GM19395 (cell line): ENCODE data around the gene SLAMF7.
"Not testable (repeated sequence)": the region's sequence is repeated elsewhere in the genome, so short reads cannot be mapped to it uniquely, and the experiment has no call there.

ENCODE experiments used
- ATAC-seq: cut with Tn5 transposase; IDR thresholded peaks from one replicate; pipeline ENCODE4 v1.9.1; 2021; ENCODE audit warnings: mild to moderate bottlenecking, moderate library complexity; ENCODE audit not compliant: unreplicated experiment

Gene SLAMF7

DNA sequence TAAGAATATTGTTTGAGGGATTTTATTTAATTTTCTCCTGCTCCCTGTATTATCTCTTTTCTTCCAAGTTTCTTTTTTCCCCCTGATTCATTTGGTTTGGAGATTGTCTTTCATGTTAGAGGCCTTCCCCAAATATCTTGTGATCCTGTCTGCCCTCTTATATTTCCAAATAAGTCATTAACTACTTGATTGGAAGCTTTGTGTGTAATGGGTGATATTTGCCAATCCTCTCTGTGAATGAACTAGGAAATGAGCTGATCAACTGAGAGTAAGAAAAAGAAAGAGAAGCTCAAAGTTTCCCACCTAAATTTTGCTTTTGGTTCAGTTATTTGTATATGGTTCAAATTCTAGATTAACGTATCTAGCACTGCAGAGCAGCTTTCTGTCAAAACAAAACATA is 33.3 kb downstream of the SLAMF7 start:
- ATAC-seq = no peak

DNA sequence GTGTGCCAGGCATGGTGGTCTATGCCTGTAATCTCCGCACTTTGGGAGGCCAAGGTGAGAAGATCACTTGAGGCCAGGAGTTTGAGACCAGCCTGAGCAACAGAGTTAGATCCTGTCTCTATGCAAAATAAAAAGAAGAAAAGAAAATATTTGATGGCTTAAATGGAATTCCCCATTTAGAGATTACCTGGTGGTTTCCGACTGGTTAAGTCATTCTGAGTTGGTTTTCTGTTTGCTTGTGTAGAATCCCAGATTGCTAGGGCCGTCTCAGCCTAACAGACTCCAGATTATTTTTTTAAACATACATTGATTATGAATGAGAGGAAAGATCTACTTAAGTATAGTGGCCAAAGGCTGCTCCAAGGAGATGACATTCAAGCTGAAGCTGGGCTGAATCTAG is 34.0 kb downstream of the SLAMF7 start:
- no peak for ATAC-seq

DNA sequence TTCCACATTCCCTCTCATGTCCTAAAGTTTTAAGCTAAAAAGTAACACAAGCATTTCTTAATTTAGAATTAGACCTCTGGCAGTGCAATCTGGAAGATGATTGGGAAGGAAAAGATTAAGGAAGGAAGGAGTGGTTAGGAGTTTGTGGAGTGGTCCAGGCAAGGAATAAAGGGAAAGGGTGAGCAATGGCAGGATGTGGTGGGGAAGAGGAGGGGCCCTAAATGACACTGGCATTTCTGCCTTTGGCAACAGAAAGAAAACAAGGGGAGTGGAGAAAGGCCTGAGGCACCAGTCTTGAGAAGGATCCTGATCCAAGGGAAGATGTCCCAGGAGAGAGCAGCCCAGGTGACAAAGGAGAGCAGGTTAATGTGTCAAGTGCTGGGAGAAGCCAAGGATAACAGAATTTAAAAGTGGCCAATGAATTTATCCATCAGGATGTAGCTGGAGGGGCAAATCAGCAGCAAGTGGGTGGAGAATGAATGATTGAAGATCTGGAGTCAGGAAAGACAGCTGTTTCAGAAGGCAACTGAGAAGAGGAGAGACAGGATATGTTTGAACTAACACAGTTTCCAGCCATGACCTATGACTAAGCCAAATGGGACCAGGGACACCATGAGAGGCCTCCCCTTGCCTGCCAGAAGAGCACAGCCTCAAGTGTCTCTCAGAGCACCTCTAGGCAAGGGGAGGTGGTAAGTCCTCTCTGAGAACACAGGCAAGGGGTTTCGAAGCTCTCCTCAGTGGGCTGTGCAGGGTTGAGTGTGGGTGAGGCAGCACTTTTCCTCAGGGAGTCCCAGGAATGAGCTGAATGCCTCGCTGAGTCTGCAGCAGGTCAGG is 36.1 kb downstream of the SLAMF7 start:
- ATAC-seq = no peak

DNA sequence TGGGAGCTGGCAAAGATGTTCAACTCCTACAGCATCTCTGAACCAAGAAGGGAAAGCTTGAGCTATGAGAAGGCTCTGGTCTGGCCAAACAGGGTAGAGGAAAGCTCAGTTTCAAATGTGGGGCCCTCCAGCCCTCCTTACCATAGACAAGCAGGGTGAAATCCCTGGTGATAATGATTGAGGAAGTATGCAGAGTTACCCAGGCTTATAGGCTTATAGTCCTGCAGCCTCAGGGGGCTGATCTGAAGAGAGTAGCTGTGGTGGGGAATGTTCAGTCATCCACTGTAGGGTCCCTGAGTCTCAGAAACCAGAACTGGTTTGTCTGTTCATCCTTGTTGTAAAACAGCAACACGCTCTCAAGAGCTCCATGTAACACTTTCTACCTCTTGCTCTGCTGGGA is 37.1 kb downstream of the SLAMF7 start:
- peak; percentile 56 for ATAC-seq

DNA sequence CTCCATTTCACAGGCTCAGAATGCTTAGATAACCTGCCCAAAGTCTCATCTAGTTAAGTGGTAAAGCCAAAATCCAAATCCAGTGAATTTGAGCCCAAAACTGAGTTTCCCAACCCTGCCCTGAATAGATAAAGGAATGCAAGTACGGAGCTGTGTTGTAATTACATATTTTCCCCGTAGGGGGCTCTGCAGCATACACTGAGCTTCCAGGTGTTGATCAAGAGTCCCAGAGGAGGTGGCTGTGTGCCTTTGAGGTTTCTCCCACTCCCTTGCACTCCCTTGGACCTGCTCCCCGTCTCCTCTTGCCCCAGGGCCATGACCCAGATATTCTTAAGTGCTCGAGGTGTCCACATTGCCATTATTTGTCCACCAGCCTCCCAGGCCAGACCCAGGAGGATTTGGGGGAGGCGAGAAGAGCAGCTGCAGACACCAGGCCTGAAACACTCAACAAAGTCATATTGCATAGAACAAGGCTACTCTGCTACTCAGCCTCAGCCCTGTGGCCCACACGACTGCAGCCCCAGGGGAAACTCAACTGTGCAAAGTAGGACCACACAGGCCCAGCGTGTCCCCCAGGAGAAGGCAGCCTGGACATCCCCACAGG is 38.5 kb downstream of the SLAMF7 start:
- no peak for ATAC-seq

DNA sequence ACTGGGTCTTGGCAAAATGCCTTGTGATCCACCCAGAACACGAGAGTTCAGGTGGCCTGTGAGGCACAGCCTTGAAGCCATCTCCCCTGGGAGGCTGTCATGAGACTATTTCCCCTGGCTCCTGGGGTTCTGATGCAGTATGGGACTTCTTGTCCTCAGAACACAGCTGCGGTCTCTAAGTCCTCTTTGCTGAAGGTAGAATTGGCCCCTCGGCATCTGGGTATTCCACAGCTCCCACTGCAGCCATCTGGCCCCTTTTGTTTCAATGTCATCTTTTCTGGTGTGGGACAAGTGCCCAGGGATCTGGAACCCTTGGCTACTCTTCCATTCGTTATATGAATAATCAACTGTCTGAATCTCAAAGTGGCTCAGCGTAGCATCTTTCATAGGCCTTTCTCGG is 39.9 kb downstream of the SLAMF7 start:
- ATAC-seq = no peak

DNA sequence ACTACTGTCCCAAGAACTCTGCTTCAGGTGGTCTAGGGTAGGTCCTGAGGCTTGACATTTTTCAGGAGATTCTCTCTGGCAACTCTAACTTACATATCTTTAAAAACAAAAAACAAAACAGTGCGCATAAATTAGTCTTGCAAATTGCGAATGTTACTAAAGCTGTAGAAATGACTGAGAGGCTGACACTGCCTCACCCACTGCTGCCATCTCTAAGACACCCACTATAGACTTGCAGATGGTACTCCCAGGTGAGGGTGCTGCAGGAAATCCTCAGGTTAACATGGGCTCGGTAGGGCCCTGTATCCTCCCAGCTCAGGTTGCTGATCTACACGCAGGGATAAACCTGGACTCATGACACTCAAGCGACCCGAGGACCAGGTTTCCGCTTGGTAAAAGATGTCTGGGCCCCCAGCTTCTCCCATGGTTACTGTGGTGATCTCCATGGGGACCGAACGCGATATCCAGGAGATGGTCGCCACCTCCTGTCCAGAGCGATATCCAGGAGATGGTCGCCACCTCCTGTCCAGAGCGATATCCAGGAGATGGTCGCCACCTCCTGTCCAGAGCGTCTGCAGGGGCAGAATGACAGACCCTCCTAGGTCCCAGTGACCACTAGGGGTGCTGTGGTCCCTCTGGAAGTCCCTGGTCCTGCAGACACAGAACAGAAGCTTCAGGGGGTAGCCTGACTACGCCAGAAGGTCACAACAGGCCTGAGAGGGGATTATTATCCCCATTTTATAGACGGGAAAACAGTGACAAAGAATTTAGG is 40.8 kb downstream of the SLAMF7 start:
- ATAC-seq = no peak

DNA sequence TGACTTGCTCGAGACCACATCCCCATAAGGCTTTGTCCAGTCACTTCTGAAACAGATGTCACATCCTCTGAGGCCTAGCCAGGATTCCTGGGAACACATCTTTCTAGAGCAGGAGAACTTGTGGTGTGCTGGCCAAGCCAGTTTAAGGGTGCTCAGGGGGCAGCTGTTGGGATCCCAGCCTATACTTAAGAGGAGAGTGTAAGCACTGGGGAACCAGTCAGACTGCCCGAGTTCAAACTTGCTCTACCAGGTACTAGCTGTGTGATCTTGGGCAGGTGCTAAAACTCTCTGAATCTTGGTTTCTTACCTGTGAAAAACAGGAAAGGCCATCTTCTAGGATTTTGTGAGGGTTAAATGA is 41.3 kb downstream of the SLAMF7 start:
- no peak for ATAC-seq

DNA sequence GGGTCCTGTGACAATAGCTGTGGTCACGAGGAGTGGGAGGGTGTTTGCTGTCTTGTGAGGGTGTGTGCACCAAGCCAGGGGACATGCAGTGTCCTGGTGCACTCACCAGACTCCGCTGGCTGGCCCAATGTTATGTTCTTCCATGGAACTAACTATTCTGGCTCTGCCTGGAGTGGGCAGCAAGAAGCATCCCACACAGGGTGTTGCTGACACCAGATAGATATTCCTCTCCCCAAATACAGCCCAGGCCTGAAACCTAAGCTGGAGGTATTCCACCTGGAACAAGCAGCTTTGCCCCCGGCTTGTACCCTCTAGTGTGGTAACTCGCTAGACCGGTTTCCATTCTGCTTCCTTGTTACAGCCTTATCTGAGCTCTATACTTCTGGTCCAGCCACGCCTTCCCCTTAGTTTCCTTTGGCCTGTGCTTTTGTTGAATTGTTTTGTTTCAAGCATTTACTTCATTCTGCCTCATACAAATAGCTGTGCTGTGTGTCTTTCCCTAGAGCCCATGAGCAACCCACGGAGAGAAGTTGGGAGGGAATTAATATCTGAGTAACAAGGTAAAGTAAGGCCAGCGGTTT is 42.2 kb downstream of the SLAMF7 start:
- no peak for ATAC-seq

DNA sequence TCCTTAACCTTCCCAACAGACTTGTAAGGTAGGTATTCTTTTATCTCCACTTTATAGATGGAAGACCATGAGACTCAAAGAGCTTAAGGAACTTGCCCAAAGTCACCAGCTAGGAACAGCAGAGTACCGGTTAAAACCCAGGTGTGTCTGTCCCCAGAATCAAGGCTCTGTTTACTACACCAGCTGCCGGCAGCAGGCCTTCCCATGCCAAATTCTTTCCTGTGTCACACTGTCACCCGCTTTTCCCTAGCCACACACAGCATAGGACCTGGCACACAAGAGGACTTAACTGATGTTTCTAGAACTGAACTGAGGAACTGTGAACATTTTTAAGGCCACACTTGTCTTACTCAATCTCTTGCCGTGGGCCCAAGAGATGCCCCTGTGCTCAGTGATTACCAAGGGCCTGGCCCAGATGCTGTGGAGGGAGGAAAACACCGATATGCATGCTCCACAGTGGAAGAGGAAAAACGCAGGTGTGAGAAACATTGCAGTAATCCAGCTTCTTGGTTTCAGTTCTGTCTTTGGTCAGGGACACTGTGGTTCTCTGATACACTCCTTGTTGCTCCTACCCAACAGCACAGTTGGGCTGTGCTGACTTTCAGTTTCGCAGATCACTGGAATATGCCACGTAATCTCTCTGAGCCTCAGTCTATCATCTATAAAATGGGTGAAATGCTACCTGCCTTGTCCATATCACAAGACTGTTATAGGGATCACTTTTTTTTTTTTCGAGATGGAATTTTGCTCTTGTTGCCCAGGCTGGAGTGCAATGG is 43.1 kb downstream of the SLAMF7 start:
- peak; percentile 91 for ATAC-seq

DNA sequence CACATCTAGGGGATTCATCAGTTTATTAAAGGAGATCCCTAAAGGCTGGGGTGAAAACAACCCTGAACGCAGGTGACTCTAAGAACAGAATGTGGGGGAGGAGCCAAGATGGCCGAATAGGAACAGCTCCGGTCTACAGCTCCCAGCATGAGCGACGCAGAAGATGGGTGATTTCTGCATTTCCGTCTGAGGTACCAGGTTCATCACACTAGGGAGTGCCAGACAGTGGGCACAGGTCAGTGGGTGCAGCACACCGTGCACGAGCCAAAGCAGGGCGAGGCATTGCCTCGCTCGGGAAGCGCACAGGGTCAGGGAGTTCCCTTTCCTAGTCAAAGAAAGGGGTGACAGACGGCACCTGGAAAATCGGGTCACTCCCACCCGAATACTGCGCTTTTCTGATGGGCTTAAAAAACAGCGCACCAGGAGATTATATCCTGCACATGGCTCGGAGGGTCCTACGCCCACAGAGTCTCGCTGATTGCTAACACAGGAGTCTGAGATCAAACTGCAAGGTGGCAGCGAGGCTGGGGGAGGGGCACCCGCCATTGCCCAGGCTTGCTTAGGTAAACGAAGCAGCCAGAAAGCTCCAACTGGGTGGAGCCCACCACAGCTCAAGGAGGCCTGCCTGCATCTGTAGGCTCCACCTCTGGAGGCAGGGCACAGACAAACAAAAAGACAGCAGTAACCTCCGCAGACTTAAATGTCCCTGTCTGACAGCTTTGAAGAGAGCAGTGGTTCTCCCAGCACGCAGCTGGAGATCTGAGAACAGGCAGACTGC is 44.1 kb downstream of the SLAMF7 start:
- ATAC-seq = not testable (repeated sequence)

DNA sequence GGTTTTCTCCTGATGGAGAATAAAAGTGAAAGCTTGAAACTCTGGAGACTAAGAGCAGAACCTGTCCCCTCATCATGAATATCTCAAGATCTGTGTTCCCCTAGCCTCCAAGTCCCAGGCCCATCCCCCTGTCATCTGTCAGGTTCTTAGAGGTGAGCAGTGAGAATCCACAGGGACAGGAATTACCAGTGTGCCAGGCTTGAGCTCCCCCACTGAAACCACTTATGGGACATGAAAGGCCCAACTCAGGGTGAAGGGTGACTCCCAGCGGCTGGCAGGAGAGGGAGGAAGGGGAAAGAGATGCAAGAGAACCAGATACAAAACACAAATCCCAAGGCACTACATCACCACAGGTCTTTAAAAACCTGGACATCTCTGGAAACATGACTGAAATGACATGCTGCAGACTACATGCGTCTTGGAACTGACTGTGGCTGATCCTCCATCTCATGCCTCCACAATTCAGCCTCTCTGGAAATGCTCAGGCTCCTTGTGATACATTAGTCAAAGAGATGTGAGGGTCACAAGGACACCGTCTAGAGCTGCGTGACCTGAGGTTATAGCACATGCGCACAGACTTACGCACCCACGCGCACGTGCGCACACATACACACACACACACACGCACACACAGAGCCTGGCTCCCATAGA is 50.1 kb downstream of the SLAMF7 start:
- no peak for ATAC-seq

DNA sequence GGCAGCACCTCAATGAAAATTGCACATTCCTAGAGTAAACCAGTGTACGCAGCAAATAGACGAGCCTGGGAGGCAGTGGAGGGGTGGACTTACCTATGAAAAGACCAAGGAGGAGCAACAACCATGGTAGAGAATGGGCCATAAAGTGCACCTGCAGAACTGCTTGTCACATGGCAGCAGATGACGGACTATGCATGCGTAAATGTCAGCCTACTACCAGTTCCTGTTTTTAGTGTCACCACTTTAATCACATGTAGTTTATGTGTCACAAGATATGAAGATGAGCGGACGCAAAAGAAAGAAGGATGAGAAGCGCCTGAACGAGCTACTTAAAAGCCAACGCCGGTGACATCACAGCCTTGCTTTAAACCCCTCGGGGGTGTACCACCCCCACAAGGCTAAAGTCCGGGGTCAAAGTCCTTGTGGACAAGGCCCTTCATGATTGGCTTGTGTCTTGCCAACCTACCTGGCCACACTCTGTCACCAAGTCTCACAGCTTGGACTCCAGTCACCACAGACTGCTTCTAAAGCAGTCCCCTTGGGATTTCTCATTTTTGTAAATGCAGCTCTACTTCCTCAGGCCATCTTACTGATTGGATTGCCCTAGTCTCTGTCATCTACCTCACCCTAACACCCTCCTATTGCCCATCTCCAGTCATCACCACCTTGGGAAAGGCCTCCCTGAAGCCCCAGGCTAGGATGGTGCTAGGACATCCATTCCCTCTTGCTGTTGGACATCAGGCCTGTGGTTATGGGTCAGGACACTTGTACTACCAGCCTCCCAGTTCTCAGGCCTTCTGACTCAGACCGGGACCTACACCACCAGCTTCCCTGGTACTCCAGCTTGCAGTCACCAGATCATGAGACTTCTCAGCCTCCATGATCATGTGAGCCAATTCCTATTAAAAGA is 50.9 kb downstream of the SLAMF7 start:
- peak; percentile 94 for ATAC-seq

DNA sequence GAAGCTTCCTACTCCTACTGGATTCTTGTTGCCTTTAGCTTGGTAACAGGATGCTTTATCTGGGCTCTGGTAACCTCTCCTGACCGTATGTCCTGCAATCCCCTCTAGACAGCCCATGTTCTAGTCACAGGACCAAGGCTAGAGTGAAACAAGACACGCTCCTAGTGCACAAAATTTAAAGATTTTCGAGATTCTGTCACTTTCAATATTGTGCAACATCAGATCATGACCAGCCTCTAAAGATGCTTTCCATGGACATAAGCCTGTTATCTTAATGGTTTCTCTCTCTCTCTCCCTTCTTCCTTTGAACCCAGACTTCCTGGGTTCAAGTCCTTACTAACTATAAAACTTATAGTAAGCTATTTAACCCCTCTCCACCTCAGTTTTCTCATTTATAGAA is 55.3 kb downstream of the SLAMF7 start:
- no peak for ATAC-seq

DNA sequence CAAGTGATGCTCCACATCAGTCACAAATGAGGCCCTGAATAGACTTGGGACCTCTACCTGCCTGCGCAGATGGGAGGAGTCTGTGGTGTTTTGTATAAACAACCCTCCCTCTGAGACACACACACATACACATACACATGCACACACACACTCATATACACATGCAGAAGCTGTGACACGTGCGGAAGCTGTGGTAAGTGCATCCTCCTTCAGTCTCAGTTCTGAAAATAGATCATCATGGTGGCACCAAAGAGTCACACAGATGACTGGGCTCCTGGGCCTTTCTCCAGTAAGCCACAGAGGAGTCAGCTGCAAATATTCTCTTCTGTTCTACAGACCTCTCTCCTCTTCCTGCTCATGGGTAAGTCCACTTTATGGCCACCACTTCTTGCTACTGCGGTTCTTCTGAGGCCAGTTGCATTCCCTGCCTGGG is 56.9 kb downstream of the SLAMF7 start, which contains the start of gene LY9:
TSS of gene LY9 (plus strand) at position 224 of the 433 bp plus-strand sequence. CDS start at position 238, 14 bp downstream.
- peak; percentile 65 for ATAC-seq

DNA sequence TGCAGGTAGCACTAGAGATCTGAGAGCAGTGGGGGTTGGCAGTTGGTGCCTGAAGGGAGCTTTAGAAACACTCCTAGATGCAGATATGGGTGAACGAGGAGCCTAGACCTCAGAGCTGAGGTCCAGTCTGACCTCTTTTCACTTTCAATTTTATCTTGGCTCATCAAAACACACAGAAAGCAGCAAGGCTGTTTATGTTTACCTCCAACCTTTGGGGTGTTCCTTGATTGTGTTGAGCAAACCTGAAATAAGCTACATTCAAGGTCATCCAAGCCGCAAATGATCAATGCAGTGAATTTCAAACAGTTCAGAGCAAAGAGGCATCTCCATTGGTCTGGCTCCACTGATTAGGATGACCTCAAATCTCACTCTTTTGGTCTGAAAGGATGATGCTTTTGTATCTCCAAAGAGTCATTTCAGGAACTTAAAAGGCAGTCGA is 58.2 kb downstream of the SLAMF7 start:
- ATAC-seq = peak; percentile 39

DNA sequence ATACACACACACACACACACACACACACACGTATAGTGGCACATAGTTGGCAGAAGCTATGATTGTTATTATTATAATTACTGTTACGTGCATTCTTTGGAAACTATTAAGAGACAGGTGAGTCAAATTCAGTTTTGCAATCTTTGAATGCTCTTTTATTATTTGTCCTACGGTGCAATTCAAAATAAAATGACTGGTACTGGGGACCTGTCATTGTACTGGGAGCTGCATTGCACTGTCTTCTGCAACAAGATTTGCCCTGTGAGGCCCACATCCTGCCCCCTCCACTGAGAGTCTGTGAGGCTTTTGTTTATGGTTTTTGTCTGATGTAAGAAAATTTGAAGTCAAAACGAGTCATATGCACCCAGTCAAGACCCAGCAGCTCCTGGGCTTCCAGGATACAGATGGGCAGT is 58.8 kb downstream of the SLAMF7 start:
- ATAC-seq = no peak

DNA sequence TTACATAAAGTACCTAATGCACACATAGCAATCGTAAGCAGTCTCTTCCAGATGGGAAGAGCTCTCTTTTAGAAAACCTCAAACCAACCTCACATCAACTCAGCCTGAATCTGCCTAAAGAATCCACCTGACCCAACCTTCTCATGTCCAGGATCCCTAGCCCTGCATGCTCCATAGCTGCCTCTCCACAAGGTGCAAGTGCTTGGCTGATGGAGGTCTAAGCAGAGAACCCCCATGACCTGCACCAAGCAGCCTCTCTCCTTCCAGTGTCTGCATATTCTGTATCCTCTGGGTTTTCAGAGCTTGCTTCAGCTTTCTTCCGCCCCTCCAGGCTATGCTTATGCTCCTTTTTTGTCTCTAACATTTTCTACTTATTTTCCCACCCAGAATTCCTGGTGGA is 59.4 kb downstream of the SLAMF7 start:
- ATAC-seq = no peak
